ENCODE measurements around the gene SLPI.

DNA sequence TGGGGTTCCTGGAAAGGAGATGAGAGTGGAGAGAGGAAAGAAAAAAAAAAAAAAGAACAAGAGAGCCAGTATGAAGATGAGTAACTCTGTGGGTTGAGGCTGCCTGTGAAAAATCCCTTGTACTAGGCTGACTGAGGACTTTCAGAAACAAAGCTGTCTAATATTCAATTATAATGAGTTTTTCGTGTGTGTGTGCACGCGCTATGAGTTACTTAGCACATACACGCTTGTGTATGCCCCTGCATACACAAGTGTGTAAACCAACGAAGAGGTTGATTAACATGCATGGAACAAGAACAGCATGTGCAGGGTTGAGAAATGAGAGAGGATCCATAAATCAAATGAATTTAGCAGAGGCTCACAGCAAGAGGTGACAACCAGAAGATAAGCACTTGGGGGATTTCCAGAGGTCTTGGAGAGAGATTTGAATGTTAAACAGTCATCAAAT is 47.5 kb upstream of the SLPI start:
- TF ChIP-seq POLR2A (IDR thresholded peaks at IDR 0.05): no peak
- TF ChIP-seq, protein P1, sequence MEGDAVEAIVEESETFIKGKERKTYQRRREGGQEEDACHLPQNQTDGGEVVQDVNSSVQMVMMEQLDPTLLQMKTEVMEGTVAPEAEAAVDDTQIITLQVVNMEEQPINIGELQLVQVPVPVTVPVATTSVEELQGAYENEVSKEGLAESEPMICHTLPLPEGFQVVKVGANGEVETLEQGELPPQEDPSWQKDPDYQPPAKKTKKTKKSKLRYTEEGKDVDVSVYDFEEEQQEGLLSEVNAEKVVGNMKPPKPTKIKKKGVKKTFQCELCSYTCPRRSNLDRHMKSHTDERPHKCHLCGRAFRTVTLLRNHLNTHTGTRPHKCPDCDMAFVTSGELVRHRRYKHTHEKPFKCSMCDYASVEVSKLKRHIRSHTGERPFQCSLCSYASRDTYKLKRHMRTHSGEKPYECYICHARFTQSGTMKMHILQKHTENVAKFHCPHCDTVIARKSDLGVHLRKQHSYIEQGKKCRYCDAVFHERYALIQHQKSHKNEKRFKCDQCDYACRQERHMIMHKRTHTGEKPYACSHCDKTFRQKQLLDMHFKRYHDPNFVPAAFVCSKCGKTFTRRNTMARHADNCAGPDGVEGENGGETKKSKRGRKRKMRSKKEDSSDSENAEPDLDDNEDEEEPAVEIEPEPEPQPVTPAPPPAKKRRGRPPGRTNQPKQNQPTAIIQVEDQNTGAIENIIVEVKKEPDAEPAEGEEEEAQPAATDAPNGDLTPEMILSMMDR (IDR thresholded peaks at IDR 0.05): no peak
- no peak for TF ChIP-seq POLR2AphosphoS5 (IDR thresholded peaks at IDR 0.05)
